ENCODE measurements around the gene SPRR2A.

SPRR2A gene

DNA sequence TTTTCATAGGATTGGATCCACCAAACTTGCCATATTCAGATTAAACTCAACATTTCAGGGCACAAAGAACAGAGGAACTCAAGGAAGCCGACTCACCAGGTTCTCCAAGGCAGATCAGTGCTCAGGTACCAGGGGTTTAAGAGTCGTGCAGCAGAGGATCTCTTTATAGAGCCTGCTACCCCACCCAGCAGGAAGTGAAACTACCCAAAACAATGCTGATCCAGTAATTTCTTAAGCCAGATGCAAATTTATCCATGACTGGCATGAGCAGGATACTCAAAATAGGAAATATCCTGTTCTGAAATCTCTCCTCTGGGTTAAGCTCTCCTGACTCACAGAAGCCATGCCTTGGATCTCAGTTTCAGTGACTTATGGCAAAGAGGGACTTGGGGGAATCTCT is at the start of gene SPRR2A:
Gene SPRR2A, minus strand, starts transcription at position 138 of the 400 bp plus-strand sequence. CDS start 777 bp downstream, outside the sequence.
- TF ChIP-seq, protein P1, sequence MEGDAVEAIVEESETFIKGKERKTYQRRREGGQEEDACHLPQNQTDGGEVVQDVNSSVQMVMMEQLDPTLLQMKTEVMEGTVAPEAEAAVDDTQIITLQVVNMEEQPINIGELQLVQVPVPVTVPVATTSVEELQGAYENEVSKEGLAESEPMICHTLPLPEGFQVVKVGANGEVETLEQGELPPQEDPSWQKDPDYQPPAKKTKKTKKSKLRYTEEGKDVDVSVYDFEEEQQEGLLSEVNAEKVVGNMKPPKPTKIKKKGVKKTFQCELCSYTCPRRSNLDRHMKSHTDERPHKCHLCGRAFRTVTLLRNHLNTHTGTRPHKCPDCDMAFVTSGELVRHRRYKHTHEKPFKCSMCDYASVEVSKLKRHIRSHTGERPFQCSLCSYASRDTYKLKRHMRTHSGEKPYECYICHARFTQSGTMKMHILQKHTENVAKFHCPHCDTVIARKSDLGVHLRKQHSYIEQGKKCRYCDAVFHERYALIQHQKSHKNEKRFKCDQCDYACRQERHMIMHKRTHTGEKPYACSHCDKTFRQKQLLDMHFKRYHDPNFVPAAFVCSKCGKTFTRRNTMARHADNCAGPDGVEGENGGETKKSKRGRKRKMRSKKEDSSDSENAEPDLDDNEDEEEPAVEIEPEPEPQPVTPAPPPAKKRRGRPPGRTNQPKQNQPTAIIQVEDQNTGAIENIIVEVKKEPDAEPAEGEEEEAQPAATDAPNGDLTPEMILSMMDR (conservative IDR thresholded peaks at IDR 0.05), result no peak
- no peak within 1 kb of the TSS for H3K27ac ChIP-seq

DNA sequence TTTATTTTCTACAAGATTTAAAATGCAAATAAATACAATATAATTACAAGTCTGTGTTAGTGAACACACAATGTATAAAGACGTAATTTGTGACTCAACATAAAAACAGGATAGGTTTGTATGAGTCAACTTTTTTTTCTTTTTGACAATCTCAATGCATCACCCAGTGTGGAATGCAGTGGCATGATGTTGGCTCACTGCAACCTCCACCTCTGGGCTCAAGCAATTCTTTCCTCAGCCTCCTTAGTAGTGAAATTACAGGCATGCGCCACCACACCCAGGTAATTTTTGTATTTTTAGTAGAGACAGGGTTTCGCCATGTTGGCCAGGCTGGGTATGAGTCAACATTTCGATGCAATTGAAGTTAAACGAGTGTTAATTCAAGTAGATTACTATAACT is 42.9 kb upstream of the SPRR2A start:
- H3K27ac ChIP-seq, result no peak overlapping the region
- TF ChIP-seq, protein P1 (conservative IDR thresholded peaks at IDR 0.05), result no peak

DNA sequence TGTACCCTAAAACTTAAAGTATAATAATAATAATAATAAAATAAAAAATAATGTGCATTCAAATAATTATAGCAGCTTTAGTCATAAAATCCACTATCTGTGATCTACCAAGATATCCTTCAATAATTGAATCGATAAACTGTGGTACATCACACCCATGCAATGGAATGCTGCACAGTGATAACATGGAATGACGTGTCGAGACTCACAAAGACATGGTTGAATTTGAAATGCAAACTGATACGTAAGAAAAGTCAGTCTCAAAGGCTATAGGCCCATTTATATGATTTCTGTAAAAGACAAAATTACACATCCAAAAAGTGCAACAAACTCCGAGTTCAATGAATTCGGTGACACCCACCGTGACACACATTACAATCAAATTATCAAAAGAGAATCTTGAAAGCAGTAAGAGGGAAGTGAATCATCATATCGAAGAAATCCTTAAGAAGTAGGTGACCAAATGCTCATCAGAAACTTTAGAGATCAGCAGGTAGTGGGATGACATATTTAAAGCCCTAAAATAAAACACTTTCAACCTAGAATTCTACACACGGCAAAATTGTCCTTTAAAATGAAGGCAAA is 42.2 kb upstream of the SPRR2A start:
- no peak overlapping the region for H3K27ac ChIP-seq
- TF ChIP-seq, protein P1 (conservative IDR thresholded peaks at IDR 0.05), result no peak

DNA sequence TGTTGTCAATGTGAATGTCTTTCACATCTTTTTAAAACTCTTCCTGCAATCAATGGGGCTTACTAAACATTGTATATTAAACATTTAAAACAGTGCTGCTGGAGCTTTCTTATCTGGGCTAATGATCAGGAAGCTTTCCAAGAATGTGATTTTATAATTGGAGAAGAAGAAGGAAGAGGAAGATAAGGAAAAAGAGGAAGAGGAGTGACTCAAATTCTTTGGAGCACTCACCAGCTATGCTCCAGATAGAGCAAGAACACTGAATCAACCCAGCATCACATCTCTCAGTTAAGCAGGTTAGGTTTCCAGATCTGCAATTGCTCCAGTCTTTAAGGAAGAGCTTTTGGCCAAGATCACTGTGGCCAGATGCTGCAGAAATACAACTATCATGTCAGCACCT is 38.5 kb upstream of the SPRR2A start:
- TF ChIP-seq, protein P1 (conservative IDR thresholded peaks at IDR 0.05), result no peak
- H3K27ac ChIP-seq, result no peak overlapping the region

DNA sequence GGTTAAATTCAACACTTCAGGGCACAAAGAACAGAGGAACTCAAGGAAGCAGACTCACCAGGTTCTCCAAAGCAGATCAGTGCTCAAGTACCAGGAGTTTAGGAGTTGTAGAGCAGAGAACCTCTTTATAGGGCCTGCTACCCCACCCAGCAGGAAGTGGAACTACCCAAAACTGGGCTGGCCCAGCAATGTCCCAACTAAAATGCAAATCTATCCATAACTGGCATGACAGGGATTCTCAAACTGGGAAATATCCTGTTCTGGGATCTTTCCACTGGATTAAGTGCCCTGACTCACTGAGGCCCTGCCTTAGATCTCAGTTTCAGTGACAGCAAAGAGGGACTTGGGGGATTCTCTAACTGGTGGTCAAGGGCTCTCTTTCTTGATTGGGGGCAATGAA is 37.1 kb upstream of the SPRR2A start, which contains the start of gene SPRR2E:
Gene SPRR2E, minus strand, starts transcription at position 101 of the 400 bp plus-strand sequence. CDS start 775 bp downstream, outside the sequence.
- H3K27ac ChIP-seq, result no peak within 1 kb of the TSS
- TF ChIP-seq, protein P1 (conservative IDR thresholded peaks at IDR 0.05), result no peak

DNA sequence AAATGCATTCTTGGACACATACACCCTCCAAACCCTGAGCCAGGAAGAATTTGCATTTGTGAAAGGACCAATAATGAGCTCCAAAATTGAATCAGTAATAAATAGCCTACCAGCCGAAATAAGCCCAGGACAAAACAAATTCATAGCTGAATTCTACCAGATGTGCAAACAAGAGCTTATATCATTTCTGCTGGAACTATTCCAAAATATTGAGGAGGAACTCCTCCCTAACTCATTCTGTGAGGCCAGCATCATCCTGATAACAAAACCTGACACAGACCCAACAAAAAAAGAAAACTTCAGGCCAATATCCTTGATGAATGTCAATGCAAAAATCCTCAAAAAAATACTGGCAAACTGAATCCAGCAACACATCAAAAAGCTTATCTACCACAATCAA is 30.3 kb upstream of the SPRR2A start:
- TF ChIP-seq, protein P1 (conservative IDR thresholded peaks at IDR 0.05), result no peak
- no peak overlapping the region for H3K27ac ChIP-seq

DNA sequence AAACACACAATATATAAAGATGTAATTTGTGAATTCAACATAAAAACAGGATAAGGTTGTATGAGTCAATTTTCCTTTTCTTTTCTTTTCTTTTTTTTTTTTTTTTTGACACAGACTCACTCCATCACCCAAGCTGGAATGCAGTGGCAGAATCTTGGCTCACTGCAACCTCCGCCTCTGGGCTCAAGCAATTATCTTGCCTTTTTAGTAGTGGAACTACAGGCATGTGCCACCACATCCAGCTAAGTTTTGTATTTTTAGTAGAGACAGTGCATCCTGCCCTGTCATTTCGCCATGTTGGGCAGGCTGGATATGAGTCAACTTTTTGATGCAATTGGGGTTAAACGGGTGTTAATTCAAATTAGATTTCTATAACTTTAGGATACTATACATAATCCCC is 24.4 kb upstream of the SPRR2A start:
- H3K27ac ChIP-seq, result no peak overlapping the region
- TF ChIP-seq, protein P1 (conservative IDR thresholded peaks at IDR 0.05), result no peak

All from VCaP (cell line).